NCI-H526 (cell line): ENCODE results near the gene CFAP73.
"Not testable (repeated sequence)": the region's sequence is repeated elsewhere in the genome, so short reads cannot be mapped to it uniquely, and the experiment has no call there.

Source experiments
- DNase-seq, 2 experiments: peaks; one replicate each; lab custom pipeline; 2025; lab: John Stamatoyannopoulos, UW

The CFAP73 gene

DNA sequence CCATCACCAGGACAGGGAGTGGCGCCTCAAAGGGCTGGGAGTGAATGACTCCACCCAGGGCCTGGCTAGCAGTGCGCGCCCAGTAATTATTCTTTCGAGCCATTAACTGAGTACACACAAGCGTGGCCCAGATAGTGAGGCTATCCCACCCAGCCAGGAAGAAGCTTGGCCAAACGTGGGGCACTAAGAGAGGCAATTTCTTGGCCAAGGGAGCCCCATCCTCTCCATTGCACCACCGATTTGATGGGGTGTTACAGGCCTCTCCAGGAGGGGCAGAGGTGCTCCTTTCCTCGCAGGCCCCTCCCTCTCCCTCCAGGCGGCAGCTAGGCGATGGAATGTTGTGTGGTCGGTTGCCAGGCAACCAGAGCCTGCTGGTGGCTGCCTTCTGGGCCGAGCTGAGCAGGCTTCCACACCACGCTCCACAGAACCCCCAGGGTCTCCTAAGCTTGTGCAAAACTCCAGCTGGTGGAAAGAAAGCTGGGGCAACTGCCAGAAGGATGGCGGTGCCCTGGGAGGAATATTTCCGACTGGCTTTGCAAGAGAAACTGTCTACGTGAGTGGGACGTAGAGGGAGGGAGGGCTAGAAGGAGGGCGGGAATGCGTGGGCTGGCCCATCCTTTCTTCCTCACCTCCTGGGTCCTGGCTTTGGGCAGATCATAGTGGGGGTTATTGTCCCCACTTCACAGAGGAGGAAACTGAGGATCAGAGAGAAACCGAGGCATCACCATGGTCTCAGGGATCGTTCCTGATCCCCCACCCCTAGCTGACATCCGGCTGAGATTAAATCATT is at the start of gene CFAP73:
Gene CFAP73, plus strand, starts transcription at position 364 of the 790 bp plus-strand sequence. Its CDS starts 134 bp downstream, at position 498.
- peak; percentile 87 to 90 for DNase-seq

DNA sequence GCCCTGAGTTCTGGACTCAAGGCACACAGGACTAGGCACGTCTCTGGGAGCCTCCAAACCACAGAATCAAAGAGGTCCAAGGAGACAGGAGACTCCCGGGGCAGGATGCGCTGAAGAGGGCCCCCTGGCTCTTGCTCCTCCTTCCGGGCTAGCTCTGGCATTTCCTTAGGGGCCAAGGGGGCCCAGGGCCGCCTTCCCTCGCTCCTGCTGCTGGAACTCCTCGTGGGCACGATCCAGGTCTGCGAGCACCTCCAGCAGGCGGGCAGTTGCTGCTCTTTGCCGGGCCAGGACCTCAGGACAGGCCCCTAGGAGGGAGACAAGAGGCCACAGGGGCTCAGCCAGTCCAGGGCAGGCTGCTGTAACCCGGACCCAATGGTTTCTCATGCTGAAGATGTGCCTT is 49.8 kb upstream of the CFAP73 start:
- DNase-seq = no peak

DNA sequence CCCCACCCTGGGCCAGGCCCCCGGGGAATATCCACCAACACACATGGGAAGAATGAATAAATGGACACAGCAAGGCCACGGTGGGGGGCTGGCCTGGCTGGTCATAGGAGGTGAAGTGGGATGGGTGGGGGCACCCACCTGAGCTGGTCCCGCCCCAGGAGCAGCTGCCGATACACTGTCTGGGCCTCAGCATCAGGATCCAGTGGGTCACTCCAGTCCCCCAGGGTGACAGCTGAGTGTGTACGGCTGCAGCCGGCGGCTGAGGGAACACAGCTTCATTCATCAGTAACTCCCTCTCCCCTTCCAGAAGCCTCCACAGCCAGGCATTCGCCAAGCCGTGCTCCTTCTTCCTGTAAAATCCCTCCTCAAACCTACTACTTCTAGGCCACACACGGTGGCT is 47.8 kb upstream of the CFAP73 start:
- no peak for DNase-seq

DNA sequence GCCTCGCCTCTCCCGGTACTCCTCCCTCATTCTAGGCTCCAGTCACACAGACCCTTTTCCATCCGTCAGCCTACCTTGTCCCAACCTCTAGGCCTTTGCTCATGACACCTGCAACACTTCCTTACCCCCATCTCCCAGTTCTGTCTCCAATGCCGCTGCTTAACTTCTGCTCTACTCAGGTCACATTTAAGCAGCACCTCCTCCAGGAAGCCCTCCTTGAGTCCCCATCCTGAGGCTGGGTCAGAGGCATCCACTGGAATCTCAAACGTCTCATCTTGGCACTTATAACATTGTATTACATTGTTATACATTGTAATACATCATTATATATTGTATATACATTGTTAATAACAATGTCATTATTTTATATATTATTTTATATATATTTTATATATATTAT is 46.7 kb upstream of the CFAP73 start:
- DNase-seq = no peak

DNA sequence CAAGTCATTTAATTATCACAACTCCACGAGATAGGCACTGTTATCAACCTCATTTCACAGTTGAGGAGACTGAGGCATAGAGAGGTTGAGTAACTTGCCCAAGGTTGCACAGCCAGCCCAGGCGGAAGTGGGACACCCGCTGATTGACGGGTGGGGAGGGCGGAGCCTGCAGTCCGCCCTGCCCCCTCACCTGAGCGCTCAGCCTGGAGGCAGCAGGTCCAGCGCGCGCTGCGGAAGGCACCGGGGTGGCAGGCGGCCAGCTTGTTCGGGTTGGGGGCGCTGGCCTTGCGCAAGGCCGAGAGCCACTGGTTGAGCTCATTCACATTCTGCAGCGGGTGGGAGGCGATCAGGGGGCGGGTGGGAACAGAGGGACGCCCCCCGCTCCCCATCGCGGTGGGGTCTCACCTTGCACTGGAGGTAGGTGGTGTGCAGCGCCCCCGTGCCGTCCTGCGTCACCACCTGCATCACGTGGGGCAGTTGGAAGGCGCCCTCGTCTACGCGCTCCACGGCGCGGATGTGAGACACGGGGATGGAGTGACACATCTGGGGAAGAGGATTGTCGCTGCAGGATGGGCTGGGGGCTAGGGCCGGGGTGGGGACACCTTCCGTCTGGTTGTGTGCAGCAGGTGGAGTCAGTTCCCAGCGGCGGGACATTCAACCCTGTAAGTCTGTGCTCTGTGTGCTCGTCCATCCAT is 45.6 kb upstream of the CFAP73 start:
- DNase-seq = peak; percentile 35 to 80

DNA sequence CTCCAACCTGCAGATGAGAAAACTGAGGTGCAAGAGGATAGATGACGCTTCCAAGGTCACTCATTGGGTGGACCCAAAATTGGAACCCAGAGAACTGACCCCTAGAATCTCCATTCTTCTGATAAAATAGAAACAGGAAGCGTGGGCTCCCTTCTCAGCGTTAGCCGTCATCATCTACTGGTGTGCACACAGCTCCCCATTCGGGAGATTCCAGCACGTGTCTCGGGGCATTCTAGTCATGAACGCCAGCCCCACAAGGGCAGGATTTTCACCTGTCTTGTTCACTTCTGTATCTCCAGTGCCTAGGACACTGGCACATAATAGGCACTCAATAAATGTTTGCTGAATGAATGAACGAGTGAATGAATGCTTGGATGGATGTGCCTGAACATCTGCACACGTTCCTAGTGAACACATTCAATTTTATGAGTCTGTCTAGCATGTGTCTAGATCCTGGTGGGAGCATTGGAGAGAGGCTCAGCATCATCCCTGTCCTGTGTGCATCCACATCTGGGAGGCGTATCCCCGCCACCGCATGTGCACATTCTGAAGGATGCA is 44.5 kb upstream of the CFAP73 start:
- DNase-seq = no peak

DNA sequence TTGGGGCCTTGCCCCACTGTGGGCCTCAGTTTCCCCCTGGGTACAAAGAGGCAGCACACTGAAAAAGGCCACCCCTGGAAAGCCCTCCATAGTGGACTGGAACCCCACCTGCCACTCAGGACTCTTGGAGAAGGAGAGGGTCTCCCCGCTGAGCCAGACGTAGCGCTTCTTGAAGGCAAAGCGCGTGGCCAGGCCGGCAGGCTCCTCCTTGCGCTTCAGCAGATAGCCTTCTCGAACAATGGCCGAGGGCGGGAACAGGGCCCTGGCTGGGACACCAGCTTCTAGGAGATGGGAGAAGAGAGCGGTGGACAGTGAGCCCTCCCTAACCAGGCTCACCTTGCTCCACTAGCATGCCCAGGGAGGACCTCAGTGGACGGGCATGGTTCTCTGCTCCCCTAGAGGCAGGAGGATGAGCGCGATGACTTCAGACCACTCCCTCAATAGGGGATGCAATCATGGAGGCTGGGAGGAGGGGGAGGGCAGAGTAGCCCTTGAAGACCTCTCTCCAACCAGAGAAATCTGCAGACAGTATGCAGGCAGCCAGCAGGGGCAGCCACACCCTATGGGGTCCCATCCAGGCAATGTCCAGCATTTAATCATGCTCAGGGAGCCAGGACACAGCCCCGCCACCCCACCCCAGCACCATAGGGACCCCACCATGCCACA is 43.8 kb upstream of the CFAP73 start:
- no peak for DNase-seq

DNA sequence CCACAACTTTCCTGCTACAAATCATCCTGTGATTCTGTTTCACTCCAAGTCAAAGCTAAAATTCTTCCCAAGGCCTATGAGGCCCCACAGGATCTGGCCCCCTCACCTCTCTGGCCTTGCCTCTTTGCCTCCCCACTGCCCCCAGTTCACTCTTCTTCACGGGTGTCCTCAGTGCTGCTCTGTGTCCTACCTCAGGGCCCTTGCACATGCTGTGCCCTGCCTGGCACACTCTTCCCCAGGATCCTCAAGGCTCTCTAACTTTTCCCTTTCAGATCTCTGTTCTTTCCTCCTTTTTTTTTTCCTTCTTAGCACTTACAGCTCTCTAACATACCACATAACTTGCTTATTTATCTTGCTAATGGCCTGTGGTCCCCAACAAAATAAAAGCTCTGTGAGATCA is 43.2 kb upstream of the CFAP73 start:
- no peak for DNase-seq

DNA sequence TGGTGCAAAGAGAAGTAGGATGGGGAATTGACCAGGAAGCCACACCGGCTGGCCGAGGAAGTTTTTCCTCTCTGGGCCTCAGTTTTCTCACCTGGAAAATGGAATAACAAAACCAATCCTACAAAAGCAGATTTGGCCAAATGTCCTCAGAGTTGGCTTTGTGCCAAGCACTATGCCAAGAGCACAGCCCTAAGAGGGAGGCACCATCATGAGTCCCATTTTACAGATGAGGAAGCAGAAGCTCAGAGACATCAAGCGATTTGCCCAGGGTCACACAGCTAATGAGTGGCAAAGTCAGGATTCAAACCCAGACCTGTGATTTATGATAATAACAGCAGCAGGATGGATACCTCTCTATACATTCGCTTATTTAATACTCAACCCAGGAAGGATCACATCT is 41.2 kb upstream of the CFAP73 start:
- no peak for DNase-seq

DNA sequence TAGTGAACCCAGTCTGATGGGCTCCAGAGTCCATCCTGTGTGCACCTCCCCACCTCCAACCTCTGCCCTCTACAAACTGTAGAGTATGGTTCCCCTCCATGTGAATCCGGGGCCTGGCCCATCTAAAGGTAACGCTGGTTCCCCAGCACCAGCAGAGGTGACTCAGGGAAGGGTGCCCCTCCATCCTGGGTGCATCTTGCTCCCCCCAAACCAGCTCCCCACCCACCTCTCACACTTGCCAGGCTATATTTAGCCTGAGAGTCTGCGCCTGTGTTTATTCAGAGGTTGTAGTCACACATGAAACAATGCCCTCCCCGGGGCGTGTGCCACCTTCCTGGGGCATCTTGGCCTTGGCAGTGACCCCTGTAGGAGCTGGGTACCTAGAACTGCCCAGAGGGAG is 40.2 kb upstream of the CFAP73 start:
- no peak for DNase-seq

DNA sequence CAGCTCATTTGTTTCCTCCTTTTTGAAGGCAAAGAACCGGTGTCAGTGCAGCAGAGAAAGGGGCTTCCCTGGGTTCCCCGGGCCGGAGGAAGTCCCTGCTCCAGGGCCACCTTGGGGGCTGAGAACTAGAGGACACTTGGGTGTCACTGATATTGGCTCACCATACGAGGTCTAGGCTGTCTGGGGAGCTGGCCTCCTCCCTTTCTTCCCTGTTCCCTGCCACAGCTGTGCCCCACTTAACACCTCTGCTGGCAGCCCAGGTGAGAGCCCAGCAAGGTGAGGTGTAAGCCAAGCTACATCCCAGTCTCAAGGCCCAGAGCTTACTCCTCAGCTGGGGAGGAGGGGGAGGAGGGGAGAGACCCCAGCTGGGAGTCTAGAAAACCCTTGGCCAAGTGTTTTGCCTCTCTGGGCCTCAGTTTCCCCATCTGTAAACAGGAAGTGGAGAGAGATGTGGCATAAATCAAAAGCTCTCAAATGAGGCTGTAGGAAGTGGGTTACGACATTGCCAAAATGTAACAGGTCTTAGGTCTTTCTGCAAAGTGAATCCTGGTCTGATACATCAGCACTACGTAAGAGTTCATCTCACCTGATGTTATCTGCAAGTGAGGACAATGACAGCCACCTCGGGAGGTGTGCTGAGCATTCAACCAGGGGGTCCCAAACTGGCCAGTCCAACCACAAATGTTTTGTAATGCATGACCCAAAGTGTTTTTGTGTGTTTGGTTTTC is 39.5 kb upstream of the CFAP73 start:
- DNase-seq = no peak

DNA sequence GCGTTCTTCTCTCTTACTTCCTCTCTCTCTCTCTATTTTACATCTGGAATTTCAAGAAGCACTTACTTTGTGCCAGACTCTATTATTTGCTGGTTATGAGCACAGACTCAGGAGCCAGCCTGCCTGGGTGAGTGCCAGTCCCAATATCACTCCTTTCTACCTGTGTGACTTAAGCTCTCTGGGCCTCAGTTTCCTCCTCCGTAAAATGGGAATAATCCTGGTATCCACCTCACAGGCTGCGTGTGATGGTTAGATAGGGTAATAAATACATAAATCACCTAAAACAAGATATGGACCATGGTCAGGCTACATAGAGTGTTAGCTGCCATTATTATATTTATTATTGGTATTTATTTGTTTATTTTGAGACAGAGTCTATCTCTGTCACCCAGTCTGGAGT is 38.3 kb upstream of the CFAP73 start:
- DNase-seq = no peak

DNA sequence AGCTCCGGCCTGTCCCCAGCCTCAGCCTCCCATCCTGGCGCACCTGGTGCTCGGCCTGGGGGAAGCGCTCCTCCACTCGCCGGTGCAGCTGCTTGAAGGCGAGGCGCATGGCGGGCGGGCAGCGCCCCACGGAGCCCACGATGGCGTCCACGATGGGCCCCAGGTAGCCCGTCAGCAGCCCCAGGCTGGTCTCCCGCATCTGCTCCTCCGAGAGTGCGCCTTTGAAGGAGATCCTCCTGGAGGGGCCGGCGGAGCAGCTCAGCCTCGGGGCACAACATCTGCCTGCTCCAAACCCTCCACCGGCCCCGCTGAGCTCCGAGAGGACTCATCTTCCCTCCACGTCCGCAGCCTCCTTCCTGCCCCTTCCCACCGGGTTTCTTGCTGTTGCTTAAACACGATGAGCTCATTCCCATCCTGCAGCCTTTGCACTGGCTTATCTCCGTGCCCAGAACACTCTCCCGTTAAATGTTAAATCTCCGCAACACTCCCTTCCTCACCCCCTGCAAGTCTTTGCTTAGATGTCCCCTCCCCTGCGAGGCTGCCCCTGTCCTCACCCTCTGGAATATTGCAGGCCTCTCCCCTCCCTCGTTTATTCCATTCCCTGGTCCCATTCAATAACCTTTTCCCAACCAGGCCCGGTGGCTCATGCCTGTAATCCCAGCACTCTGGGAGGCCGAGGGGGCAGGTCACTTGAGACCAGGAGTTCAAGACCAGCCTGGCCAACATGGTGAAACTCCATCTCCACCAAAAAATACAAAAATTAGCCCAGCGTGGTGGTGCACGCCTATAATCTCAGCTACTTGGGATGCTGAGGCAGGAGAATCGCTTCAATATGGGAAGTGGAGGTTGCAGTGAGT is 37.3 kb upstream of the CFAP73 start:
- no peak for DNase-seq

DNA sequence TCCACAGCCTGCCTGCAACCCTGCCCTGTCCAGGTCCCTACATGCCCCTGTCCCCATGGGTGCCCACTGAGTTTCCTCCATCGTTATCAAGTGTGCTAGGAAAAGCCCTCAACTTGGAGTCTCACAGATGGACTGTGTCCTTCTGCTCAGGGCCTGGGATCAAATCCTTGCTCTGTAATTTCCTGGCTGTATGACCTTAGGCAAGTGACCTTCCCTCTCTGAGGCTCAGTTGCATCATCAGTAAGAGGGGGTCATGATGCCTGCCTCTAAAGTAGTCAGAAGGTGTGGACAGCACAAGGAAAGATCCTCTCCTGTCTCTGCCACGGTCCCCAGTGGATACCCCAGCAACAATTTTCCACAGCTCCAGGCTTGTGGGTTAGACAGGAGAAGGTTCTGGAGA is 36.1 kb upstream of the CFAP73 start:
- no peak for DNase-seq

DNA sequence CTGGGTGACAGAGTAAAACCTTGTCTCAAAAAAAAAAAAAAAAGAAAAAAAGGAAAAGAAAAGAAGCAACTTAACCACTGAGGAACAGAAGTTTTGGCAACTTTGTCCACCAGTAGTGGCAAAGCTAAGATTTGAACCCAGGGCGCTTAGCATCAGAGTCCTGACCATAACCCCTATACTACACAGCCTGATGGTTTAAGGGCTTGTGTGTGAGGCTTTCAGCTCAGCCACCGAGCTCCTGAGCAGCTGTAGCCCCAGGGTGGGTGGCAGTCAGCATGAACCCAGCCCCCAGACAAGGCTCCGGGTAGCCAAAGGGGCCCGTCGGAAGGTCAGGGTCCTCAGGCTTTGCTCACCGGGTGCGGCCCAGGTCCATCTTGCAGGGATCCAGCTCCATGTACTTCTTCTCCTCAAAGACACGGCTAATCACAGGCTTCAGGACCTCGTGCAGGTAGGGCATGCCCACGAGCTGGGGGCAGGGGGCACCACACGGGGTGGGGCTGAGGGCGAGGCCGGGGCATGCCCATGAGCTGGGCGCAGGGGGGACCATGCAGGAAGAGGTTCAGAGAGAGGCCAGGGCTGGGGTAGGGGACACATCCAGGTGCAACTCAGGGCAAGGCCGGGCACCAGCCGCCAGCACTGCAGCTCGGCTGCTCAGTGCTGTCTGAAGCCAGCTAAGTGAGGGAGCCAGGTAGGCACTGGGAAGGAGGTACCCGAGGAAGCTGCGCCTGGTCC is 34.9 kb upstream of the CFAP73 start:
- DNase-seq = no peak

DNA sequence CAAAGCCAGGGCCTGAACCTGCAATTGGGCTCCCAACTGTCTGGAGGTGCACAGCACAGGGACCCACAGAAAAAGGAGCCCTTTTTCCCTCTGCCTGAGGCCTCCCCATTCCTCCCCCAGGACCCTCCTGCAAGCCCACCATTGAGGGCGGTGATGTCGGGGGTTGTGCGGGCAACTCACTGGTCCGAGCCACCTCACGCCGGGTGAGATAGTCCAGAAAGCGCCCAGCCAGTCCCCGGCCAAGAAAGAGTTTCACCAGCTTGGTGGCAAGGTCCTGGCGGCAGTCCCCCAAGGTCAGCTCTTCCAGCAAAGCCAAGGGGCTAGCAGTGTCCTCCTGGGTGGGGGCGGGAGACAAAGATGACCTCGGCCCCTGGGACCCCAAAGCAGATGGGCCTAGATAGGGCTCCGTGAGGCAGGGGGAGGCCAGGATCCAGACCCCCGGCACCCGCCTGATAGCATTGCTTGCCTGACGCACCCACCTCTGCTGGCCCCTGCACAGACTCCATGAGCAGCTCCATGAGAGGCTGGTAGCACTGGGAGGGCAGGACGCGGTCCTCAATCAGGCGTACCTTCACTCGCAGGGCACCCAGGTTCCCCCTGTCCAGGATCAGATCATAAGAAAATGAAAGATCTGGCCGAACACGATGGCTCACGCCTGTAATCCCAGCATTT is 33.9 kb upstream of the CFAP73 start:
- no peak for DNase-seq

DNA sequence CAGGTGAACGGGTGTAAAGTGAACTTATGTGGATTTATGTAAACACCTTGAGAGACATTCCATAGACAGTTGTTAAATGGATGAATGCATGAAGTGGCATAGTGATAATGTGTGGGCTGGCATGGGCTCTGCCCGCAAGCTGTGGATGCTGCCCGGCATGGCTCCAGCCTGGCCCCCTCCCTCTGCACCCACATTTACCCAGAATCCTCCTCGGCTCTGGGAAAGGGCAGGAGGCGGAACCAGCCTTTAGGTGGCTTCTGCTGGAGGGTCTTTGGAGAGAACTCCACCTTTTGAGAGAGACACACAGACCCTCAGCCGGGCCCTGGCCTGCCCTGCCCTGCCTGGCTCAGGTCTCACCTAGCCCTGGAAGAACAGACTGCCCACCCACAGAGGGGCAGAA is 32.6 kb upstream of the CFAP73 start:
- DNase-seq = peak in 1 of 2 experiments; percentile 34

DNA sequence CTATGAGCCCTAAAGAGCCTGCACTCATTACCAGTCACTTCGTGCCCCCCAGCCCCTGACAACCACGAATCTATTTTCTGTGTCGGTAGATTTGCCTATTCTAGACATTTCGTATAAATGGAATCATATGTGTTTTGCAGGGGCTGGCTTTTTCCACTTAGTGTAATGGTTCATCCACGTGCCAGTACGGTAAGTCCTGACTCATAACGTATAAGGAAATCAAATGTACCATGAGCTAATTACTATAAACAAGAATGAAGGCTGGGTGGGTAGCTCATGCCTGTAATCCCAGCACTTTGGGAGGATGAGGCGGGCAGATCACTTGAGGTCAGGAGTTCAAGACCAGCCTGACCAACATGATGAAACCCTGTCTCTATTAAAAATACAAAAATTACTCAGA is 31.8 kb upstream of the CFAP73 start:
- not testable (repeated sequence) for DNase-seq

DNA sequence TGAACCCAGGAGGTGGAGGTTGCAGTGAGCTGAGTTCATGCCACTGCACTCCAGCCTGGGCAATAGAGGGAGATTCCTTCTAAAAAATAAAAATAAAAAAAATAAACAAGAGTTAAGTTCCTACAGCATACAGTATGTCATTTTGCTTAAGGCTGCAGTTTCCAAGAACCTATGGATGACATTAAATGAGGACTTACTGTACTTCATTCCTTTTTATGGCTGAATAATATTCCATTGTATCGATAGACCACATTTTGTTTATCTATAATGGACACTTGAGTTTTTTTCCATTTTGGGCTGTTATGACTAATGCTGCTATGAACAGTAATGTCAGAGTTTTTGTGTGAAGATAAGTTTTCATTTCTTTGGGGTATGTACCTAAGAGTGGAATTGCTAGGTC is 31.4 kb upstream of the CFAP73 start:
- DNase-seq = no peak
